Stimulated activated CD8-positive, alpha-beta memory T cell treated with anti-CD3 and anti-CD28 coated beads, Interleukin-15, amount 100 ng/mL, for 48 hours (primary cell): ENCODE results near the gene GPX3.

Experiments
- DNase-seq, 2 donors: peaks; one replicate each; pipeline ENCODE4 v3.0.0-alpha.2; 2020; ENCODE audit warnings: low read depth in 2 of 2

Gene GPX3

DNA sequence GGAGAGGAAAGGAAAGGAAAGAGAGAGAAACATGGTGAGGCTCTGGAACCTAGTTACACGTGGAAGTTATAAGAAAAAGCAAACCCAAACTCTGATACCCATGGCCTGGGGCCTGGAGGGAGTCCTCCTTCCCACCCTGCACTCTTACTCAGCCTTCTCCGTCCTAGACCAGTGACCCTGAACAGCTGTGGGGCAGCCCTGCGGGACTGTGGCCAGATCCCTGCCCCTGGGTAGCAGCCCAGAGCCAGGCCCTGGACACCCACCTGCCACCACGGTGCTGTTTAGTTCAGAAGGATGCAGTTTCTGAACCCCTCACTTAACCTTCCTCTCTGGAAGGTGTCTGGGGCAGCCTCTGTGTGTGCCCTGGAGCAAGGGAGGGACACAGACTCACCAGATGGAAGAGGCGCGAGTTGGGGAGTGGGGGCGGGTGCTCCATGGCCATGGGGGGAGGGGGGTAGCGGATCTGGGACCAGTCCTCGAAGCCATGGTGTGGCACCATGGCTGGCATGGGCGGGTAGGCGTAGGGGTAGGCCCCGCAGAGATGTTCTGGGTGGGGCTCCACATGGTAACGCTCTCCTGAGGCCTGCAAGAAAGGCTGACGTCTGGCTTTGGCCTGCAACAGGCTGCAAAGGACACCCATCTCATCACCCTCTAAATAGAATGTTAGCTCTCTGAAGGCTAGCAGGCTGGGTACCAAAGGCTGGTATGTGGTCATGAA is 13.0 kb downstream of the GPX3 start:
- no peak for DNase-seq

DNA sequence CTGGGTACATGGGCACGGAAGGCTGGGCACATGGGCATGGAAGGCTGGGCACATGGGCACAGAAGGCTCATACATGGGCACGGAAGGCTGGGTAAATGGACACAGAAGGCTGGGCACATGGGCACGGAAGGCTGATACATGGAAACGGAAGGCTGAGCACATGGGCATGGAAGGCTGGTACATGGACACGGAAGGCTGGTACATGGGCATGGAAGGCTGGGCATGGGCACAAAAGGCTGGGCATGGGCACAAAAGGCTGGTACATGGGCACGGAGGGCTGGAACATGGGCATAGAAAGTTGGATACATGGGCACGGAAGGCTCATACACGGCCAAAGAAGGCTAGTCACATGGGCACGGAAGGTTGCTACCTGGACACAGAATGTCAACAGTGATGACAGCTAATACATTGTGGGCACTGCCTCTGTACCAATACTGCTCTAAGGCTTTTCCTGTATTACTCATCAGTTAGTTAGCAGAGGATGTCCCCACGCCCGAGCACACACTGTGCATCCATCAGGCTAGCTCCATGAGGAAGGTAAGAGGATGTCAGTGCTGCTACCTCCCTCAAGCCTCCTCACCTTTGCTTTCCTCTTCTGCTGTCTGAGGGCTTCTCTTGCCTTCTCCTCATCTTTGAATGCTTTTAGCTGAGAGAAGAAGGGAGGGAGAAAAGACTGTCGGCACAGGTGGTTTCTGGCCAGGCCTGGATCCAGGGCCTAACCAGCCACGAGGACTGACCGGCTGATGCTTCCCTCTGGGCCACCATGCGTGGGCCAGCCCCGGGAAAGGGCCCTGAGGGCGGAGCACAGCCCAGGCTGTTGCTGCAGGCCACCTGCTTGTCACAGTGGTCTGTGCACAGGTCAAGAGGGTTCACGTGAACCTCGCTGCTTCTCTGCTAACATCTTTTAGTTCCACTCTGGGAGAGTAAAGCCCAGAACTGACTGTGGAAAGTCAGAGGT is 14.3 kb downstream of the GPX3 start:
- DNase-seq = no peak

DNA sequence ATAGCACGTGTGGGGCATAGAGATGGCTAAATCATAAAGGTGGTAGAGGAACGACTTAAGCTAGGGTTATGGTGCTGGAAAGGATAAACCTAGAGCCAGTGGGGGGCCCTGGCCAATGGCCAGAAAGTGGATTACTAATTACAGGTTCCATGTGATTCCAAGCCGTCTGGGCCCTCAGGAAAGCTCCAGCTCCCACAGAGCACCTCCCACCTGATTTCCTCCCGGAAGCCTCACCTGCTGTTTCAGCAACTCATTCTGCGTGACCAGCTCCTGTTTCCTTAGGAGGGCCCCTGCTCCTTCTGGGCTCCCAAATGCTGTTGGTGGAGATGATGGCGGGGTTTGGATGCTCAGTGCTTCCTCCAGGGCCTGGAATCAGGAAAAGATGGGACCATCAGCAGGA is 16.2 kb downstream of the GPX3 start:
- no peak for DNase-seq

DNA sequence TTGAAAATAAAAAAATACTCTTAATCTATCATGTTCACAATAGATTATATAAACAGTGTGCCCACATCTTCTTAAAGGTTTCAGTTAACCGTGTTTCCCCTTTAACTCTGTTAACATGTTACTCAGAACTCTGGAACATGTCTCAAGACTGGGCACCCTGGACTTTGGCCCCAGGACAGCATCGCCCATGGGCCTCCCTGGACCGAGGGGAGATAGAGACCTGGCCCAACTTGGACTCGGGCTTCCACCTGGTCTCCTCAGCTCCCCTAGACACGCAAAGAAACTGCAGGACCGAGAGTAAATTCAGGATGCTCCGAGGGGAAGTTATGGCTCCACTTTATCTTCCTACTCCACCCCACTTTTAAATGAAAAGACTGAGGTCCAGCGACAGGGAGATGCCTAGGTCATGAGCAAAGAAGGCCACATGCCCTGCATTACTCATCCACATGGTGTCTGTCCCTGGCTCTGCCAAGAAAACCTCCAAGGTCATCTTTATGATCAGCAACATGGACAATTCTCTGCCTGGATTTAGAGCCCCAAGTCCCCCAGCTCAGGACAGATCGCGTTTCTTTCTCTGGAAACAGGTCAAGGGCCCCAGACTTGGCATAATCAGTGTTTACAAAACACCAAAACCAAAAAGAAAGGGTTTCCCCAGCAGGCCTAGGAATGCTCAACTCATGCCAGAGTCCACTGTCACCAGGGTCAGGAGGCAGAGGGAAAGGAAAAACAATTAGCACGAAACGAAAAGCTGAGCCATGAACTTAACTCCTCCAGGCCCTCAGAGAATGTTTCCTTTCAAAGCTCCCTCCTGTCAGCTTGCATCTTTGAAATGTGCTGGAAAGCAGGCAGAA is 17.4 kb downstream of the GPX3 start:
- no peak for DNase-seq

DNA sequence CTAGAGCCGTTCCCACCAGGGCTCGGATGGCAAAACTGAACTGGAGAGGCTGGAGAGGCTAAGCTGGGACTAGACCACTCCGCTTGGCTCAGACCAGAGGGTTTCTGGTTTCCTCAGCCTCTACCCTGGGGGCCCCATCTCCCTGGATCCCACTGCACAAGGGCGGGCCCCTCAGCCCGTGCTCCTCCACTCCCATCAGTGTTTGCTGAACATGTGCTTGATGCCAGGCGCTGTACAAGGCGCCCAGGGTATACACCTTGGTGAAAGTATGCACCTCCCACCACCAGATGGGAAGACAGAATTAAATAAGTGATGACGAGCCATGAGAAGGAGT is 18.0 kb downstream of the GPX3 start:
- no peak for DNase-seq

DNA sequence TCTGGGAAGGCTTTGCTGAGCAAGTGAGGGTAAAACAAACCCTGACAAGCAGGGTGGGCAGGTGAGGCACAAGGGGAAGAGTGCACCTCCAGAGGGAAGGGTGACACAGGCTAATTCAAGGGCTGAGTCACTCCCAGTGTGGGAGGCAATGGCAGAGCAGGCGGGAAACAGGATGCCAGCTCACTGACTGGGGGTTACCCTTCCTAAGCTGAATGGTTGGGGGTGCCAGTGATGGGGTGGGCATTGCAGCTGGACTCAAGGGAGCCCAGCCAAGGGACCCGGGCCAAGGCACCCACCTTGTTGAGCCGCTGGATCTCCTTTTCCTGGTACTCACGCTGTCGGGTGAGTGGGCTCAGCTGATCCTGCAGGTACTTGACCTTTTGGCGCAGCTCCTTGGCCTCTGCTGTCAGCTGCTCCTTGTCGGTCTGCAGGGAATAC is 18.4 kb downstream of the GPX3 start:
- DNase-seq = no peak

DNA sequence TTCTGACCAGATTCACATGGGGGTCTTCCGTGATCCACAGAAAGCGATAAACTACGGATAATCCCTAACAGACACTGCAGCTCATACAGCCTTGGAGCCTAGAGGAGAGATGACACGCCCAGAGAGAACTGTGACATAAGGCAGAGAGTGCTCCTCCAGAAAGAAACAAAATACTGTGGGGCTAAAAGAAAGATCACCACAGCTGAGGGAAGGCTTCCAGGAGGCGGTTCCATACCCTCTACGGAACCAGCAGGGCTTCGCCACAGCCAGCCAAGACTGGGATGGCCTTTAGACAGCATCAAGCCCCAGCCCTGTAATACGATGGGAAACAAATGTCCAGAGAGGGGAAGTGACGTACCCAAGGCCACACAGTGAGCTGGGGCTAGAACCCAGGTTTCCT is 19.3 kb downstream of the GPX3 start:
- DNase-seq = no peak

DNA sequence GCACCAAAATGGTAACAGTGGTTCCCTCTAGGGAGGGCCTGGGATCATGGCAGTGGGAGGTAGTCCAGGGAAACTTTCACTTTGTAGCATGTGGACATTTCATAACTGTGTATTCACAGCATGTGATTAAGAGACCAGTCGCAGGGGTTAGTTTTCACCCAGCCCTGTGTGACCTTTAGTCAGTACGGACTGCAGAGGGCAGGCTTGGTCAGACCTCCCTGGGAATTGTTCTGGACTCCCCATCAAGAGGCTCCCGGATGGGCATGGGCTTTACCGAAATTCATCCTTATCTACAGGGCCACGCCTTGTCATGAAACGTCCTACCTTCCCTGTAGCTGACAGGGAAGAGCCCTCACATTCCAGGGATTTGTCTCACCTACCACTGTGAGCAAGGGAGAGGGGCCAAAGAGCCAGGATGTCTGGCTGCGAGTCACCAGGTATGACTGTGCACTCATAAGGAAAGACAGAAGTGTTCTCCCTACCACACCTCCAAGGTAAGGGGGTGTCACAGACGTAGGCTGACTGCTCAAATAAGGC is 19.9 kb downstream of the GPX3 start:
- DNase-seq = no peak

DNA sequence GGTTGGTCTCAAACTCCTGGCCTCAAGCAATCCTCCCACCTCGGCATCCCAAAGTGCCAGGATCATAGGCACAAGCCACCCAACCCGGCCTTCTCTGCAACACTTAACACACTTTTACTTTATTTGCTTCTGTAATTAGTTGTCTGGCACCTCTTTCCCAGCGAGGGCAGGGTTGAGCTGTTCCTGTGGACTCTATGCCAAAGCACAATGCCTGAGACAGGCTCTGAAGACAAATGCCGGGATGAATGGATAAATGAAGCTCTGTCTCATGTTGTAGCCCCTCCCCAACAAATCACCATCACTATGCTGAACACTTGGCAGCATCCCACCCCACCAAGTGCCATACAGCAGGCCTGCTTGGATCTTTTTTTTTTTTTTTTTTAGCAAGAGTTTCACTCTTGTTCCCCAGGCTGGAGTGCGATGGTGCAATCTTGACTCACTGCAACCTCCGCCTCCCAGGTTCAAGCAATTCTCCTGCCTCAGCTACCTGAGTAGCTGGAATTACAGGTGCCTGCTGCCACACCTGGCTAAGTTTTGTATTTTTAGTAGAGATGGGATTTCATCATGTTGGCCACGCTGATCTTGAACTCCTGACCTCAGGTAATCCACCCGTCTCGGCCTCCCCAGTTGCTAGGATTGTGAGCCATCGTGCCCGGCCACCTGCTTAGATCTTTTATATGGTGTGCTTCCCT is 21.3 kb downstream of the GPX3 start:
- DNase-seq = no peak

DNA sequence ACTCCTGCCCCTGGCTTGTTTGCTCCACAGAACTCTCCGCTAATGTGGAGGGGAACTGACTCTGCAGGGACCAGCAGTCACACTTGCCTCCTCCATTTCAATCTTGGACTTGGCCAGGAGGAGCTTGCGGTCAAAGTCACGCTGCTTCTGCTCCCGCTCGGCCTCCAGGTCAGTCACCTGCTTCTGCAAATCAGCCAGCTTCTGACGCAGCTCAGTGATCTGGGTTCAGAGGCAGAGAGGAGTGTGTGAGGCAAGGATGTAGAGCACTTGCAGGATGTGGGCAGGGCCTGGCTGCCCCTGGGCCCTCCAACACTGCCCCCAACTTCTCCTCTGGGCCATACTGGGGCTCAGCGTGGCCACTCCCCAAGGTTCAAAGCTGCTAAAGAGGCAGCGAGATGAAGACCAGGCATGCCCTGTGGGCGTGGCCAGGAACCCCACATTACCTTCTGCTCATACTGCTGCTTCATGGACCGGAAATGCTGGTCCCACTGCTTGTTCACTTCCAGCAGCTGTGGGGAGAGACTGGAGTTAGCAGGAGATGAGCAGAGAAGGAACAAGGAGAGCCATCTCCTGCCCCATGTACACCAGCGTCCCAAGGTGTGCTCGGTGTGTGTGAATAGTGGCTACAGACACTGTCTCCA is 22.2 kb downstream of the GPX3 start:
- DNase-seq = no peak

DNA sequence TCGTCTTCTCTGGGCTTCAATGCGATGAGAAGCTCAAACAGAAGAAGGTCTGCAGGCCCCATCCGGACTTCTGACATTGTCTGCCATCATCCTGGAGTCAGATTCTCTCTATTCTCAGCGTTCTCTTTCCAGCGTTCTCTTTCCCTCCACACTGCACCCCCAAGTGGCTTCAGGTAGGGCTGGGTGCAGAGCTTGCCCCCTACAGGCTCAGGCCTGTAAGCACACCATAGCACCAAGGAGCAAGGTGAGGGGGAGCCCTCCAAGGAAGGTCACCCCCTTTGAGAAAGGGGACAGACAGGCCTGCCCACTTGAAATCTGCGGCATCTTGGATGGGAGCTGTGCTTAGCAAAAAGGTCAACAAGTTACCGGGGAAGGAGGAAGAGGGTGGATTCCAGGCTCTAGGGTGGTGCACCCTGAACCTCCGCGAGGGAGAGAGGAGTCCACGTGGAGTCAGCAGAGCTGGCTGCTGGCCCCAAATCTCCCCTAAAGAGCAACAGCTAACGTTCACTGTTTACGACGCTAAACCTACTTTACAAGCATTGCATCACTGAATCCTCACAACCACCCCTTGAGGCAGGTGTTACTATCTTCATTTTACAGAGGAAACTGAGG is 27.5 kb downstream of the GPX3 start:
- DNase-seq = no peak

DNA sequence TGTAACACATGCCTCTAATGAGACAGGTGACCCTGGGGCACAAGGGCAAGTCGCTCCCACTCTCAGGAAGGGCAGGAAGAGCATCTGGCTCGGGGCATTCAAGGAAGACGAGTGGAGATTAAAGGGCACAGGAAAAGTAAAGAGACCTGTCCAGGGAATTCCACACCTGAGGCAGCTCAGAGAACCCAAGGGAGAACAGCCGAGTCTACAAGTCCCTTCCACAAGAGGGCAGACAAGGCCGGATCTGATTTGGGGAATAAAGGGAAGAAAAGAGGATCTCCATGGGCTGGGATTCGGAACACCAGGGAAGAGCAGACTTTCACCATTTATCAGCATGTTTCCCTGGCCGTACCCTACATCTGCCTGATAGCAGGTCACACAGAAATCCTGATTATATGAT is 28.1 kb downstream of the GPX3 start:
- no peak for DNase-seq

DNA sequence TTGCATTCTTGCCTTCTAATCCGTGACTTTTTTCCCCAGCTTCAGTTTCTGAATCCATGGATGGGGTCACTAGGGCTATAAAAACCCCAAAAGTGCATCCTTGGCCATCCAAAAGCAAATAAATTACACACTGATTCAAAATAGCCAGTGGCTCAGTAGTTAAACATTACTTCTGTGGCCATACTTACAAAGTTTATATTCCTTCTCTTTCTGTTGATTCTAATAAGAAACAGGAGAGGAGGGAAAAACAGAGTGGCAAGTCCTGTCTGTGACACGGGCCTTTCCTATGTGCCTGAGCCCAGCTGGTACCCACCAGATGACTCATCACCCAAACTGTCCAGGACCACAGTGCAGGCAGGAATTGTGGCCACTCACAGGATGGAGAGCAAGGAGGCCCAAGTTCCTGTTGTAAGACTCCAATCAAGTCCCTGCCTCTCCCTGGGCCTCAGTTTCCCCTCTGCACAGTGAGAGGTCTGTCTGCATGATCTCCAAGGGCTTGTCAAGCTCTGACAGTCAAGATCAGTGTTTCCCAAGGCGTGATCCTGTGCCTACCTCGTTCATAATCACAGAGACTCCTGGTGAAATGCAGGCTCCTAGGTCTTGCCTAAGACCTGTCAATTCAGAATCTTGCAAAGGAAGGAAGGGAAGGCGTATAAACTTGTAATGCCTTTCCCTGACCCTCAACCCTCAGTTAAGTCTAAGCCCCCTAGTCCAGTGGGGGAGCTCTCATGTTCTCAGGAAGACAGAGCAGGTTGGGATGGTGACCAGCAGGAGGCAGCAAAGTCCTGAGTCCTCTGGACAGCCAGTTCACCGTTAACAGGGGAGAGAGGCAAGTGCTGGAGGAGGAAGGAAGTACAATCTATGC is 30.9 kb downstream of the GPX3 start:
- peak in 1 of 2 donors; percentile 56 for DNase-seq

DNA sequence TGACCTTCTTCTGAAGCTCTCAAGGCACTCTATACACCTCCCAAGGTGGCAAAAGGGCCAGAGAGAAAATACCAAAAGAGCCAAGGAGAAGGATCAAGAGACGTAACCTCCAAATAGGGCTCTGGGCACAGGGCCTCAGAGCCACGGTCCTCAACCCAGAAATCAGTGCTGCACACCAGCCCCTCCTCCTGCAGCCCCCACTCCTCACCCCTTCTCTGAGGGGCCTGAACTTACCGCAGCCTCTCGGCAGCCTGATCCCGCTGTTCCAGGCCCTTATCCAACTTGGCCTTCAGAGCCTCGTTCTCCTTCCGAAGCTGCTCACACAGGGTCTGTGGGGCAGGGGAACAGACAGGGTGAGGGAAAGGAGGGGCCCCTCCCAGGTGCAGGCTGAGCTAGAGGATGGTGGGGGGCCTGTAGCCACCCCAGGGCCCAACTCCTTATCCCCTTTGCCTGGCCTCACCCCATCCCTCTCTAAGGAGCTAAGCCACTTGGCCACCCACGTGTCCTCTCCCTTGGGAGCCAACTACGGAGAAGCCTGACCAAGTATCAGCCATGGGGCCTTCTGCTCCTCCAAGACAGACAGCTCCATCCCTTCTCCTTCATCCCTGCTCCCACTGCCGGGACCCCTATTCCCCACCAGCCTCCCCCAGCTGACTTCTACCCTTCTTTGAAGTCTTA is 31.7 kb downstream of the GPX3 start:
- DNase-seq = no peak

DNA sequence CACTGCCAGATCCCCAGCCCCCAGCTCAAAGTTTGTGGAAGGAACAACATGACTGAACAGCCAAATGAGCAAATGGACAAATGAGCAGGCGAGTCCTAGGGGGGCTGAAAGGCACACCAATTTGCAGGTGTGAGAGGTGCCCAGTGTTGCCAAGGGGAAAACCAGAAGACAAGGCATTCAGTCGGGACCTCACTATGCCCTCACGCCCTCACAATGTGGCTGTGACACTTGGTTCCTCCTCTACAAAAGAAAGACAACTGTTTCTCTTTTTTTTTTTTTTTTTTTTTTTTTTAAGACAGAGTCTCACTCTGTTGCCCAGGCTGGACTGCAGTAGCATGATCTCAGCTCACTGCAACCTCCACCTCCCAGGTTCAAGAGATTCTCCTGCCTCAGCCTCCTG is 32.4 kb downstream of the GPX3 start:
- no peak for DNase-seq

DNA sequence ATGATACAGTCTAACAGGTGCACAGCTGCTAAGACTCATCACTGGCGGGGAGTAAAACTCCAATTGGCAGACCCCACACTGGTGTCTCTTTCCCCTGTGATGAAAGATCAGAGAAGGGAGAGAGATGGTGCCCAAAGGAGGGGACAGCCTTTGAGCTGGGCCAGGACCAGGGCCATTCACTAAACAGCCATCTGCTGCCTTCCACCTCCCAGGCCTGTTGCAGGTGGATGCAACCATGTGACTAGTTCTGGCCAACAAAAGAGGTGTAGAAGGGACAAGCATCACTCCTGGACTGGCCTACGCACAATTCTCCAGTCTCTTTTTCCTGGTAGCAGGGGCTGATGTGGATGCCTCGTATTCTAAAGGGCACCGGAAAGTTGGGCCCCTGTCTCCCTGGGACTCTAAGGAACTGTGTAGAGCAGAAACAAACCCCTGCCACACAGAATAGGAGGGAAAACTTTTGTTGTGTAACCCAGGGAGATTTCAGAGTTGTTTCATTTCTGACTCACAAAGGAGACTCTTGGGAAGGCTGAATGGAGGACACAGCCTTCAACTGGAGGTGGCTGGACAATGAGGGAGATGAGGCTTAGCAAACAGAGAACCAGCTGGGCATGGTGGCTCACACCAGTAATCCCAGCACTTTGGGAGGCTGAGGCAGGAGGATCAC is 33.5 kb downstream of the GPX3 start:
- no peak for DNase-seq

DNA sequence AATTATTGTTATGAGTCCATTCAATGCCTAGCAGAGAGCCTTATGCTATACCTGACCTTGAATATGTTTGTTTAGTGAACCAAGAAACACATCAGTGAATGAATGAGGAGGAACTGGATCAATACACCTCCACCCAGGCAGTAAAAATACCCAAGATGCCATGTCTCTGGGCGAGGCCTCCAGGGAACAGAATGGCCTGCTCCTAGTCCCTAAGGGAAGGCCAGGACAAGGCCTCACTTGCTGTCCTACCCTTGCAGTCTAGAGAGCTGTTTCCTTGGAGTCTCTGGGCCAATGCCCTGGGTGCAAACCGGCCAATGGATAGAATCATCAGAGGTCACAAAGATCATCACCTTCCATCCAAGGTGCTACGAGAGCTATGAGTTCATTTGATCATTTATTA is 34.3 kb downstream of the GPX3 start:
- DNase-seq = no peak

DNA sequence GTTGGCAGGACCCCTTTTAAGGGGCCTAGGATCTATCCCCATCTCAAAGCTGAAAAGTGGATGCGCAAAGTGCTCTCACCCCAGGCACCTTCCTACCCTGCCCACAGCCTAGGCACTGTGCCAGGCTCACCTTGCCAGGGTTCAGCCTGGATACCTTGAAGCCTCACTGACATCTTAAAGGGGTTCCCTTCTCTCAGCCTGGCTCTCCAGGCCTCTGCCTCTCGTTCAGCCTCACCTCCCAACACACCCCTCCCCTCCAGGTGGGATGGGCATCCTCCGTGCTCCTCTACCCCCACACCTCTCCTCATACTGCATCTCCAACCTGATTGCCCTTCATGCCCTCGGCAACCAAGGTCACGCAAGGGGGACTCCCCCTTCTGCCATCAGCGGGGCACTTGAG is 34.9 kb downstream of the GPX3 start:
- no peak for DNase-seq
